Mesothelial cell of epicardium (in vitro differentiated cells): ENCODE measurements around the gene ONECUT2. TPM values are rescaled to one million over a fixed set of nuclear protein-coding genes. Genes with fewer than 3 reads are reported as not detected.

Experiments
- DNase-seq, 2 experiments: peaks; one replicate each; pipeline ENCODE4 v3.0.0; 2021; ENCODE audit warnings: low spot score in 2 of 2; ENCODE audit not compliant: unreplicated experiment in 2 of 2
- H3K27ac Mint-ChIP-seq: 2 replicates; pipeline ENCODE4 v1.8.0; 2021; ENCODE audit warnings: mixed read lengths
- H3K27me3 Mint-ChIP-seq: 2 replicates; pipeline ENCODE4 v1.8.0; 2021; ENCODE audit warnings: low read depth, mixed read lengths
- H3K36me3 Mint-ChIP-seq: 2 replicates; pipeline ENCODE4 v1.8.0; 2021; ENCODE audit warnings: mixed read lengths
- H3K4me1 Mint-ChIP-seq: 2 replicates; pipeline ENCODE4 v1.8.0; 2021; ENCODE audit warnings: mixed read lengths
- H3K4me3 Mint-ChIP-seq: 2 replicates; pipeline ENCODE4 v1.8.0; 2021; ENCODE audit warnings: mild to moderate bottlenecking, moderate library complexity, mixed read lengths
- H3K9me3 Mint-ChIP-seq: 2 replicates; pipeline ENCODE4 v1.8.0; 2021; ENCODE audit warnings: mixed read lengths
- CTCF ChIP-seq: fragments of 200-600 bp; sonication (generic); IDR thresholded peaks from one replicate; pipeline ENCODE4 v1.5.0; 2021; ENCODE audit warnings: antibody characterized with exemption; ENCODE audit not compliant: unreplicated experiment
- total RNA-seq: library from RNA; stranded (reverse); gene quantifications from 3 replicates; pipeline ENCODE4 v1.2.1, GENCODE V29; 2021

ONECUT2 gene
- total RNA-seq, 1 donor from 2014 or later = 0.09 TPM

DNA sequence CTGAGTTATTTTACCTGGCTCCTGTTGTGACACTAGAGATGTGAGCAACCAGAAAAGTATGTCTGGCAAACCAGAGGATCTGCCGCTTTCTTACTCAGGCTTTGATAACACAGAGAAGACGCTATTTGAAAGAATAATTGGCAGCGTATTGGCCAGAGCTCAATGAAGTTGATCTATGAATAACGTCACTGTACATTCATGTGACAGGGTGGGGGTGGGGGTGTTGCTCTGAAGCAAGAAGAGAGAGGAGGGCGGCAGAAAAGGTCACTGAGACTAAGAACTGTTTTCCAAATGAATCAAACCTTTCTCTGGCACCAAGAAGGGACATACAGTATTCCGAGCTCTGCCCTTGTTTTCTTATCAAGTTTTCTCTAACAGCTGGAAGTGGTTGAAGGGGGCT is 1.7 kb upstream of the ONECUT2 start:
- DNase-seq = no peak
- H3K27ac Mint-ChIP-seq = no peak overlapping the region
- H3K9me3 Mint-ChIP-seq = no peaks in the 10 kb centered on the region
- peaks cover 24% of the 10 kb centered on the region for H3K4me1 Mint-ChIP-seq
- TF ChIP-seq CTCF = no peak
- peaks cover 94% of the 10 kb centered on the region for H3K27me3 Mint-ChIP-seq
- no peak overlapping the region for H3K4me3 Mint-ChIP-seq
- no peaks in the 10 kb centered on the region for H3K36me3 Mint-ChIP-seq

DNA sequence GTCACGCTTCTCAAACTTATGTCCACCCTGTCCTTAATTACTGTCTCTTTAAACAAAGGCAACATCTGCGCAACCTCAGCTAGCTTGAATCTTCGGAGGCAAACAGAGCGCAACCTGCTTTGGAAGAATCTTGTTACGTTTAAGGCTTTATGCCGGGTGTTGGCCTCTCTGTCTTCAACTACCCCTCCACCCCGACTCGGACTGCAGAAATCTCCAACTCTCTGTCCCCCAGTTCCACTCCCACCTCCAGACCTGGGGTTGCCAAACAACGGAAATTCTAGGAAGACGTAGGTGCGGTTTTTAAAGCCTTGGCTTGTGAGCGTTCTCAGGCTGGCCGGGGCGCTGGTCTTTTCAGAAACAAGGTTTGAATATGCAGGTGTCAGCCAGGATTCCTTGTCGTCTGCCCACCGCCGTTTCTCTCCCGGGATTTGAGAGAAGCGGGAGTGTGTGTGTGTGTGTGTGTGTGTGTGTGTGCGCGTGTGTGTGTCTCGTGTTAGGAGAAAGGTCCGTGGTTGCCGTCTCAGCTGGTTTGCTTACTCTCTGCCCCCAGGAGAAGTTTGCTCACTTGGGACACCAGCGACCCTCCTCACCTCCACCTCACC is 1.1 kb upstream of the ONECUT2 start:
- peak overlapping the region; percentile 73 for H3K4me3 Mint-ChIP-seq
- no peaks in the 10 kb centered on the region for H3K9me3 Mint-ChIP-seq
- no peak for DNase-seq
- H3K27ac Mint-ChIP-seq = no peak overlapping the region
- no peak for TF ChIP-seq CTCF
- H3K27me3 Mint-ChIP-seq = peaks cover 96% of the 10 kb centered on the region
- no peaks in the 10 kb centered on the region for H3K36me3 Mint-ChIP-seq
- H3K4me1 Mint-ChIP-seq = peaks cover 28% of the 10 kb centered on the region

GRCh38 chr18:57435846-57436190 is 644 bp downstream of the ONECUT2 start:
- Mint-ChIP-seq H3K9me3 (no peaks in the 10 kb centered on the region), H3K27me3 (peaks cover 96% of the 10 kb centered on the region), H3K4me1 (peaks cover 32% of the 10 kb centered on the region), H3K36me3 (no peaks in the 10 kb centered on the region), H3K27ac (no peak overlapping the region), H3K4me3 (peak overlapping the region; percentile 58)
- TF ChIP-seq CTCF = no peak
- no peak for DNase-seq

DNA sequence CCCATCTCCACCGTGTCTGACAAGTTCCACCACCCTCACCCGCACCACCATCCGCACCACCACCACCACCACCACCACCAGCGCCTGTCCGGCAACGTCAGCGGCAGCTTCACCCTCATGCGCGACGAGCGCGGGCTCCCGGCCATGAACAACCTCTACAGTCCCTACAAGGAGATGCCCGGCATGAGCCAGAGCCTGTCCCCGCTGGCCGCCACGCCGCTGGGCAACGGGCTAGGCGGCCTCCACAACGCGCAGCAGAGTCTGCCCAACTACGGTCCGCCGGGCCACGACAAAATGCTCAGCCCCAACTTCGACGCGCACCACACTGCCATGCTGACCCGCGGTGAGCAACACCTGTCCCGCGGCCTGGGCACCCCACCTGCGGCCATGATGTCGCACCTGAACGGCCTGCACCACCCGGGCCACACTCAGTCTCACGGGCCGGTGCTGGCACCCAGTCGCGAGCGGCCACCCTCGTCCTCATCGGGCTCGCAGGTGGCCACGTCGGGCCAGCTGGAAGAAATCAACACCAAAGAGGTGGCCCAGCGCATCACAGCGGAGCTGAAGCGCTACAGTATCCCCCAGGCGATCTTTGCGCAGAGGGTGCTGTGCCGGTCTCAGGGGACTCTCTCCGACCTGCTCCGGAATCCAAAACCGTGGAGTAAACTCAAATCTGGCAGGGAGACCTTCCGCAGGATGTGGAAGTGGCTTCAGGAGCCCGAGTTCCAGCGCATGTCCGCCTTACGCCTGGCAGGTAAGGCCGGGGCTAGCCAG is 1.2 kb downstream of the ONECUT2 start:
- no peak for DNase-seq
- no peak overlapping the region for H3K27ac Mint-ChIP-seq
- H3K27me3 Mint-ChIP-seq = peaks cover 96% of the 10 kb centered on the region
- peaks cover 33% of the 10 kb centered on the region for H3K4me1 Mint-ChIP-seq
- H3K9me3 Mint-ChIP-seq = no peaks in the 10 kb centered on the region
- H3K4me3 Mint-ChIP-seq = peak overlapping the region; percentile 58
- H3K36me3 Mint-ChIP-seq = no peaks in the 10 kb centered on the region
- TF ChIP-seq CTCF = no peak

GRCh38 chr18:57436965-57437333 is 1.8 kb downstream of the ONECUT2 start:
- Mint-ChIP-seq H3K27me3 (peaks cover 96% of the 10 kb centered on the region), H3K27ac (no peak overlapping the region), H3K4me1 (peaks cover 35% of the 10 kb centered on the region), H3K9me3 (no peaks in the 10 kb centered on the region), H3K4me3 (peak overlapping the region; percentile 58), H3K36me3 (no peaks in the 10 kb centered on the region)
- no peak for TF ChIP-seq CTCF
- no peak for DNase-seq
